RCC 7860 (cell line): ENCODE results near the gene TANGO2.

Experiments
- DNase-seq: peaks from one replicate; pipeline ENCODE4 v3.0.0-alpha.2; 2015; ENCODE audit warnings: low spot score
- FAIRE-seq: peaks from 2 replicates; lab custom pipeline; 2012; peaks lifted over from hg19 to GRCh38; lab: Jason Lieb, UNC

The TANGO2 gene

GRCh38 chr22:20020533-20021195, at the start of gene TANGO2:
TSS of gene TANGO2 (plus strand) at chr22:20021110. CDS start at chr22:20036799, 15,689 bp downstream.
- FAIRE-seq = no peak

GRCh38 chr22:19971276-19972124, 49.4 kb upstream of the TANGO2 start:
- DNase-seq (no peak), FAIRE-seq (no peak)

More at GRCh38 chr22:20020533-20021195, at the start of gene TANGO2:
- DNase-seq = peak; percentile 73

GRCh38 chr22:19972251-19972650, 48.7 kb upstream of the TANGO2 start:
- DNase-seq (no peak), FAIRE-seq (no peak)

GRCh38 chr22:19972652-19973550, 48.0 kb upstream of the TANGO2 start:
- FAIRE-seq (no peak), DNase-seq (no peak)

- FAIRE-seq (no peak), DNase-seq (no peak)
These were observed 47.2 kb upstream of the TANGO2 start for GRCh38 chr22:19973551-19974267.

- peak; percentile 19 for DNase-seq
- FAIRE-seq = no peak
These were observed 46.5 kb upstream of the TANGO2 start for GRCh38 chr22:19974268-19974861.

- DNase-seq (no peak), FAIRE-seq (no peak)
These were observed 45.8 kb upstream of the TANGO2 start for GRCh38 chr22:19974935-19975706.

- FAIRE-seq (no peak), DNase-seq (no peak)
These were observed 45.2 kb upstream of the TANGO2 start for GRCh38 chr22:19975707-19976035.

GRCh38 chr22:19976671-19977070, 44.2 kb upstream of the TANGO2 start:
- no peak for DNase-seq
- FAIRE-seq = no peak

GRCh38 chr22:19977296-19978243, 43.3 kb upstream of the TANGO2 start:
- FAIRE-seq (no peak), DNase-seq (no peak)

- FAIRE-seq (no peak), DNase-seq (no peak)
These were observed 42.2 kb upstream of the TANGO2 start for GRCh38 chr22:19978748-19979147.

GRCh38 chr22:19979712-19980493, 41.0 kb upstream of the TANGO2 start:
- DNase-seq (no peak), FAIRE-seq (no peak)

- no peak for DNase-seq
- FAIRE-seq = no peak
These were observed 40.1 kb upstream of the TANGO2 start for GRCh38 chr22:19980766-19981165.

- no peak for DNase-seq
- no peak for FAIRE-seq
These were observed 39.5 kb upstream of the TANGO2 start for GRCh38 chr22:19981171-19981960.

- no peak for FAIRE-seq
These were observed 38.7 kb upstream of the TANGO2 start for GRCh38 chr22:19981961-19982920.

More at GRCh38 chr22:19981961-19982920, 38.7 kb upstream of the TANGO2 start:
- DNase-seq = no peak
